Right cardiac atrium (tissue), 5 donors: ENCODE data around the gene THTPA. TPM values are rescaled to one million over a fixed set of nuclear protein-coding genes. Genes with fewer than 3 reads are reported as not detected.
A peak's percentile ranks its signal among the peaks of the same experiment; 100 is the strongest.
"Not testable (repeated sequence)": the region's sequence is repeated elsewhere in the genome, so short reads cannot be mapped to it uniquely, and the experiment has no call there.

ENCODE experiments used
- ATAC-seq, 2 donors: fragments of 200-7000 bp; cut with Tn5 transposase; one replicate each; pipeline versions ENCODE4 v1.8.0 to v1.9.1; 2020; ENCODE audit warnings: moderate library complexity in 2 of 2, mild to moderate bottlenecking in 1 of 2
- DNase-seq, 3 donors: peaks; one replicate each; pipeline ENCODE4 v3.0.0-alpha.2; 2020
- H3K27ac ChIP-seq: one replicate; pipeline ENCODE4 v1.5.1; 2013; ENCODE audit warnings: mild to moderate bottlenecking, low read length, control low read depth, moderate library complexity
- H3K27me3 ChIP-seq: one replicate; pipeline ENCODE4 v1.6.1; 2013; ENCODE audit not compliant: control insufficient read depth, insufficient read depth
- H3K4me1 ChIP-seq: one replicate; pipeline ENCODE4 v1.6.1; 2013; ENCODE audit warnings: low read length; ENCODE audit not compliant: control insufficient read depth, insufficient read depth
- H3K4me3 ChIP-seq: one replicate; pipeline ENCODE4 v1.5.1; 2013; ENCODE audit warnings: low read length, control low read depth
- H3K9me3 ChIP-seq: one replicate; pipeline ENCODE4 v1.6.1; 2013; ENCODE audit warnings: low read length; ENCODE audit not compliant: control insufficient read depth
- WGBS: extraction: QIAGEN DNeasy Blood & Tissue Kit; methylation state at CpG from one replicate; pipeline ENCODE4 v1.1.7; 2013; 5-methylcytosine and 5-hydroxymethylcytosine counted together
- intact Hi-C, 4 donors: fragments of 100-400 bp; cut with DNase I; formaldehyde crosslinking; loops; one replicate each; pipeline versions ENCODE4 v1.11.0 to v1.14.0; 2022 to 2023
- polyA plus RNA-seq: library from polyadenylated mRNA; stranded (reverse); fragments of 200-250 nt; gene quantifications from one replicate; pipeline ENCODE4 v1.2.3, GENCODE V29; 2013
- total RNA-seq, 4 donors: library from RNA; stranded (reverse); fragmentation: NEBNext Ultra II Directional; extraction: Animal tissue kit (Norgen Biotek cat#: 25700); gene quantifications; one replicate each; pipeline ENCODE4 v1.2.1, GENCODE V29; 2021
- donor health status: healthy with polysubstance abuse.
- donor health status: DM: no; HTN: yes; CAD: no.
- donor health status: DM: no; HTN: no; CAD: no.
- donor health status: DM: no; HTN: yes; CAD: no; lungs with severe emphysema.
- donor health status: DM: yes; HTN: yes; CAD: no.

The THTPA gene
- total and polyA plus RNA-seq, 5 donors = 18.8 to 22.9 (median 21.3) TPM

- WGBS = 23% methylated on average over 1 of the region's 1 CpG
- Histone ChIP-seq H3K27me3 (no peaks in the 10 kb centered on the region), H3K9me3 (no peaks in the 10 kb centered on the region), H3K27ac (no peak overlapping the region), H3K4me1 (no peaks in the 10 kb centered on the region), H3K4me3 (no peak overlapping the region)
- intact Hi-C loops = no loop called here
- ATAC-seq (peak; percentile 49 to 60), DNase-seq (peak in 2 of 3 donors; percentile 59 to 71)
These were observed 52.4 kb downstream of the THTPA start for GRCh38 chr14:23608454-23608853.

- intact Hi-C loops = no loop called here
- DNase-seq (no peak), ATAC-seq (no peak)
- Histone ChIP-seq H3K27me3 (no peaks in the 10 kb centered on the region), H3K4me3 (no peak overlapping the region), H3K4me1 (no peaks in the 10 kb centered on the region), H3K27ac (no peak overlapping the region), H3K9me3 (no peaks in the 10 kb centered on the region)
- WGBS = 81% methylated on average over 3 of the region's 3 CpGs
These were observed 52.9 kb downstream of the THTPA start for GRCh38 chr14:23609001-23609400.

DNA sequence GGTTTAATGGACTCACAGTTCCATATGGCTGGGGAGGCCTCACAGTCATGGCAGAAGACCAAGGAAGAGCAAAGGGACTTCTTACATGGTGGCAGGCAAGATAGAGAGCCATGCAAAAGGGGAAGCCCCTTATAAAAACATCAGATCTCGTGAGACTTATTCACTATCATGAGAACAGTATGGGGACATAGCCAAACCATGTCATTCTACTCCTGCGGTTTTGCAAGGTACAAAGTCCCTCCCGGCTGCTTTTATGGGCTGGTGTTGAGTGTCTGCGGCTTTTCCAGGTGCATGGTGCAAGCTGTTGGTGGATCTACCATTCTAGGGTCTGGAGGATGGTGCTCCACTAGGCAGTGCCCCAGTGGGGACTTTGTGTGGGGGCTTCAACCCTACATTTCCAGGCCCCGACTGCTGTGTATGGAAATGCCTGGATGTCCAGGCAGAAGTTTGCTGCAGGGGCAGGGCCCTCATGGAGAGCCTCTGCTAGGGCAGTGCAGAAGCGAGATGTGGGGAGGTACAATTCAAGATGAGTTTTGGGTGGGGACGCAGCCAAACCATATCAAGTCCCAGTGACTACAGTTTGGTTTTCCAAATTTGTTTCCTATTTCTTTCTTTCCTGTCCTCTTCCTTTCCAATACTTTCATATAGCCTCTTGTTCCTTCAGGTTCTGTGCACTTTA is 53.5 kb downstream of the THTPA start:
- H3K27me3 ChIP-seq, intact Hi-C loops, DNase-seq, H3K4me3 ChIP-seq, H3K9me3 ChIP-seq, H3K4me1 ChIP-seq, ATAC-seq, H3K27ac ChIP-seq: not testable (repeated sequence)
- 63% methylated on average over 7 of the region's 7 CpGs for WGBS

Other genes with a start within 250 kb of the THTPA start
- gene BCL2L2, start 249.4 kb upstream of the THTPA start, total RNA-seq = 10 to 100 TPM; 40.4 to 51.9 (median 48.8) TPM
- 38.1 TPM for gene BCL2L2, start 249.4 kb upstream of the THTPA start, polyA plus RNA-seq
- gene PABPN1, start 234.8 kb upstream of the THTPA start, total RNA-seq = 10 to 100 TPM; 93.6 to 97.9 (median 96.4) TPM
- gene PABPN1, start 234.8 kb upstream of the THTPA start, polyA plus RNA-seq = 107 TPM
- 10 to 100 TPM; 42.4 to 72.5 (median 55.9) TPM for gene SLC22A17, start 203.4 kb upstream of the THTPA start, total RNA-seq
- 47.2 TPM for gene SLC22A17, start 203.4 kb upstream of the THTPA start, polyA plus RNA-seq
- gene EFS, start 191.1 kb upstream of the THTPA start, total RNA-seq = 10 to 100 TPM in 1 of 4 donors, 1 to 10 TPM in 3; 6.7 to 10.1 (median 7.8) TPM
- gene EFS, start 191.1 kb upstream of the THTPA start, polyA plus RNA-seq = 6.2 TPM
- not detected for gene IL25, start 183.5 kb upstream of the THTPA start, total RNA-seq
- 0.09 TPM for gene IL25, start 183.5 kb upstream of the THTPA start, polyA plus RNA-seq
- 1 to 10 TPM in 3 of 4 donors, under 1 TPM in 1; 0.36 to 1.4 (median 1.2) TPM for gene CMTM5, start 179.2 kb upstream of the THTPA start, total RNA-seq
- 13.9 TPM for gene CMTM5, start 179.2 kb upstream of the THTPA start, polyA plus RNA-seq
- over 10,000 TPM; 12,862 to 15,773 (median 14,347) TPM for gene MYH6, start 148.0 kb upstream of the THTPA start, total RNA-seq
- 11,120 TPM for gene MYH6, start 148.0 kb upstream of the THTPA start, polyA plus RNA-seq
- gene MYH7, start 120.6 kb upstream of the THTPA start, total RNA-seq = 1,000 to 10,000 TPM in 1 of 4 donors, 100 to 1,000 TPM in 3; 461 to 2,251 (median 602) TPM
- 1,734 TPM for gene MYH7, start 120.6 kb upstream of the THTPA start, polyA plus RNA-seq
- gene NGDN, start 86.6 kb upstream of the THTPA start, total RNA-seq = 10 to 100 TPM; 19.3 to 23.4 (median 21.8) TPM
- gene NGDN, start 86.6 kb upstream of the THTPA start, polyA plus RNA-seq = 26.8 TPM
- gene ZFHX2, start 4.5 kb upstream of the THTPA start, total RNA-seq = 1 to 10 TPM in 1 of 4 donors, under 1 TPM in 3; 0.31 to 1.0 (median 0.87) TPM
- gene ZFHX2, start 4.5 kb upstream of the THTPA start, polyA plus RNA-seq = 0.50 TPM
- 10 to 100 TPM; 13.8 to 17.9 (median 15.4) TPM for gene AP1G2, start 11.5 kb downstream of the THTPA start, total RNA-seq
- gene AP1G2, start 11.5 kb downstream of the THTPA start, polyA plus RNA-seq = 12.9 TPM
- gene JPH4, start 22.5 kb downstream of the THTPA start, total RNA-seq = under 1 TPM; 0.11 to 0.38 (median 0.27) TPM
- 0.23 TPM for gene JPH4, start 22.5 kb downstream of the THTPA start, polyA plus RNA-seq
- not detected for gene DHRS2, start 80.1 kb downstream of the THTPA start, total RNA-seq
- not detected for gene DHRS2, start 80.1 kb downstream of the THTPA start, polyA plus RNA-seq